ENCODE measurements around the gene CCDC87.
A peak's percentile ranks its signal among the peaks of the same experiment; 100 is the strongest.

CCDC87 gene

DNA sequence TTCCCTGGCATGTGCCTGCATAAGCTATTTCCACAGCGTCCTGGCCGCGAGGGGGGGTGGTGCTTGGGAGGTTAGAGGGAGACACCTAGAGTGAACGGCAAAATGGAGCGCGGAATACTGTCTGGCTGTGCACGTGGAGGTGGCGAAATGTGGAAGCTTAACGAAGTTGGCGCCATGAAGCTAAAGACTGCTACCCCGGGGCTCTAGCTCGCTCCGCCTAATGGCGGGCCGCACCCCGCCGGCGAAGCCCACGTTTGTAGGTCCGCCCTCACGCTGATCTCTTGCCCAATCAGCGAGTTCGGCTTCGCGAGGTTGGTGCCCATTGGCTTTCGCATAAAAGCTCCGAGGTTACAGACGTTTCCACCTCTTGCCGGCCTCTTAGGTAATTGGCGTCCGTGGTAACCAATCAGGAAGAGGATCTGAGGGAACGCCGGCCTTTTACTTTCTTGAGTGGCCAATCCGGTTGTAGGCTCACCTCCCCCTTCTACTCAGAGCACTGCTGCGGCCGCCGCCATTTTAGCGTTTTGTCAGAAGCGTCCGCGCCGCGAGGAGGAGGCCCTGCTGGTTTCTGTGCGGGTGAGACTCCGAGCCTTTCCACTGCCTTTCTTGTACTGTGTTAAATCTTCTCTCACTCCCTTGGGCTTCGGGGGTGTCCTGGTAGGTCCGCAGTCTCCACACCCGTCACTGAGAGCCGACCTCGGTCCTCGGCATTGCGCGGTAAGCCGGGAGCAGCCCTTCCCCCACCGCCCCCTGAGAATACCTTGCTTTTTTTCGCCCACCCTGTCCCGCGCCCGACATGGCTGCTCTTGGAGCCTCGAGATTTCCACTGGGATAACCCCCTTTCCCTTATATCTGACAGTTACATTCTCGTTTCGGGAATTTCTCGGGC is 45.6 kb upstream of the CCDC87 start, which contains the start of gene RBM4:
RBM4 (plus strand) TSS at position 527 of the 889 bp plus-strand sequence. CDS start 1,009 bp downstream, outside the sequence.
- no peaks in the 10 kb centered on the region for H3K36me3 ChIP-seq (ENCODE audit: control insufficient read depth, insufficient read depth, low read length)
- peaks cover 35% of the 10 kb centered on the region for H3K79me2 ChIP-seq
- H2AFZ ChIP-seq, result peak within 1 kb of the TSS; percentile 68
- peak within 1 kb of the TSS; percentile 87 for H3K27ac ChIP-seq
- TF ChIP-seq CTCF (IDR thresholded peaks at IDR 0.05), result no peak
- peak within 1 kb of the TSS; percentile 38 for H3K9ac ChIP-seq
- H3K4me3 ChIP-seq (ENCODE audit: low read depth, low read length), result peak within 1 kb of the TSS; percentile 97
- peak within 1 kb of the TSS; percentile 89 for H3K4me2 ChIP-seq (ENCODE audit: low read length)
- H3K27me3 ChIP-seq (ENCODE audit: control insufficient read depth, insufficient read depth, low read length), result no peaks in the 10 kb centered on the region
- H3K9me3 ChIP-seq (ENCODE audit: control insufficient read depth, low read length), result no peaks in the 10 kb centered on the region
- H3K4me1 ChIP-seq, result peaks cover 8% of the 10 kb centered on the region

DNA sequence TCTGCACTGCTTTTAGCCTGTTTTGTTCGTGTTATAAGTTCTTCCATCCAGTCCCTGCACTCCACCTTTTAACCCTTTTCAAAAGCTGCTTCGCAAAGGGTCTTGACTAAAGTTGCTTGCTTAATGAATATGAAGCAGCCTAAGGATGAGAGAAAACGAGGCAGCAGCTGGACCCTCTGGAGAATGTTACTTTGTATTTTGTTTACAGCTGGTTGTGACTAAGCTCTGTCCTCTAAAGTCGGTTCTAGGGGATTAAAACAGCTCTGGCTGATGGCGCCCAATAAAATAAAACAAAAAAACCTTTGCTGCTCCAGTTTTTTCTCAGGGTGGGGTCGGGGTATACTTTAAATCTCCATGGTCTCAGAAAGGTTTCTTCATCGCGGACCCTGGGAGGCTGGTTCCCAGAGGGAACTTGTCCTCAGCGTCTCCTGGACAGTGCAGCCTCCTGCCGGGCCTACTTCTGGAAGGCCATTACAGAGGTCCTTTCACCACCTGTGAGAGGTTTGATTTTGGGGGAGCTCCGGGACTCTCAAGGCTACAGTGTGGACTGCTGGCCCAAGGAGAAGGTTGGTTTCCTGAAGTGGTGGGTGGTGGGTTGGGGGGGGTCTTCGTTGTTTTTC is 44.8 kb upstream of the CCDC87 start:
- peak overlapping the region; percentile 63 for H3K27ac ChIP-seq
- peak overlapping the region; percentile 49 for H3K4me3 ChIP-seq (ENCODE audit: low read depth, low read length)
- no peaks in the 10 kb centered on the region for H3K27me3 ChIP-seq (ENCODE audit: control insufficient read depth, insufficient read depth, low read length)
- H3K9me3 ChIP-seq (ENCODE audit: control insufficient read depth, low read length), result no peaks in the 10 kb centered on the region
- no peak overlapping the region for H3K9ac ChIP-seq
- no peaks in the 10 kb centered on the region for H3K36me3 ChIP-seq (ENCODE audit: control insufficient read depth, insufficient read depth, low read length)
- peak overlapping the region; percentile 68 for H2AFZ ChIP-seq
- H3K79me2 ChIP-seq, result peaks cover 31% of the 10 kb centered on the region
- H3K4me2 ChIP-seq (ENCODE audit: low read length), result peak overlapping the region; percentile 84
- peaks cover 8% of the 10 kb centered on the region for H3K4me1 ChIP-seq
- no peak for TF ChIP-seq CTCF (IDR thresholded peaks at IDR 0.05)

GRCh38 chr11:66636411-66636810 is 43.5 kb upstream of the CCDC87 start:
- Histone ChIP-seq H3K4me3 (ENCODE audit: low read depth, low read length) (no peak overlapping the region), H3K9me3 (ENCODE audit: control insufficient read depth, low read length) (no peaks in the 10 kb centered on the region), H3K27me3 (ENCODE audit: control insufficient read depth, insufficient read depth, low read length) (no peaks in the 10 kb centered on the region), H2AFZ (no peak overlapping the region), H3K79me2 (peaks cover 28% of the 10 kb centered on the region), H3K9ac (no peak overlapping the region), H3K4me1 (peaks cover 11% of the 10 kb centered on the region), H3K36me3 (ENCODE audit: control insufficient read depth, insufficient read depth, low read length) (no peaks in the 10 kb centered on the region), H3K27ac (no peak overlapping the region), H3K4me2 (ENCODE audit: low read length) (no peak overlapping the region)
- no peak for TF ChIP-seq CTCF (IDR thresholded peaks at IDR 0.05)

- H3K27me3 ChIP-seq (ENCODE audit: control insufficient read depth, insufficient read depth, low read length), result no peaks in the 10 kb centered on the region
- no peak overlapping the region for H2AFZ ChIP-seq
- H3K27ac ChIP-seq, result peak overlapping the region; percentile 15
- no peak overlapping the region for H3K9ac ChIP-seq
- TF ChIP-seq CTCF (IDR thresholded peaks at IDR 0.05), result no peak
- H3K4me1 ChIP-seq, result peaks cover 4% of the 10 kb centered on the region
- H3K79me2 ChIP-seq, result peaks cover 18% of the 10 kb centered on the region
- no peak overlapping the region for H3K4me3 ChIP-seq (ENCODE audit: low read depth, low read length)
- H3K9me3 ChIP-seq (ENCODE audit: control insufficient read depth, low read length), result no peaks in the 10 kb centered on the region
- no peaks in the 10 kb centered on the region for H3K36me3 ChIP-seq (ENCODE audit: control insufficient read depth, insufficient read depth, low read length)
- H3K4me2 ChIP-seq (ENCODE audit: low read length), result no peak overlapping the region
Measured at GRCh38 chr11:66632952-66633351, 40.1 kb upstream of the CCDC87 start.
